Astrocyte (in vitro differentiated cells and primary cell): ENCODE measurements around the gene MLIP.

Experiments used
- EZH2 ChIP-seq: IDR thresholded peaks from 2 replicates; pipeline ENCODE4 v1.6.1; 2012; ENCODE audit warnings: mild to moderate bottlenecking, low read length, inconsistent platforms; ENCODE audit not compliant: insufficient read depth
- TF ChIP-seq, protein P1 (sequence below): IDR thresholded peaks from 2 replicates; pipeline ENCODE4 v1.5.1; 2011; ENCODE audit warnings: low read depth, mild to moderate bottlenecking, inconsistent platforms, low read length, moderate library complexity; ENCODE audit not compliant: insufficient read depth

DNA sequence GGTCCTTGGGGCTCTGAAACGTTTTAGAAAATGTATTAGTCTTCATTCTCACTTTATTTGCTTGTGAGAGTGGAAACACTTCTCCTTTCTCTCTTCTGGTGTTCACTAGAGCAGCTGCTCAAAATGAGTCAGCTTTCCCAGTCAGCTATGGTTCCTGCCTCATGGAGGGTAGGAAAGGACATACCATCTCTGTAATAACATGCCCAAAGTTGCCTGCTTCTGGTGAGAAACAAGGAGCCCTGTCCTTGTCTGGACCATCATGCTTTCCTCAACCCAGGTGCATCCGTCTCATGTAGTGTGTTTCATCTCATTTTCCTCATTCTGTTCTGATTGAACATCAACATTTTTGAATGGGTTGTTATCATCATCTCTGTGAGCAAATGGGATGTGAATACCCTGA lies 179.9 kb downstream of the MLIP start:
- TF ChIP-seq, protein P1, sequence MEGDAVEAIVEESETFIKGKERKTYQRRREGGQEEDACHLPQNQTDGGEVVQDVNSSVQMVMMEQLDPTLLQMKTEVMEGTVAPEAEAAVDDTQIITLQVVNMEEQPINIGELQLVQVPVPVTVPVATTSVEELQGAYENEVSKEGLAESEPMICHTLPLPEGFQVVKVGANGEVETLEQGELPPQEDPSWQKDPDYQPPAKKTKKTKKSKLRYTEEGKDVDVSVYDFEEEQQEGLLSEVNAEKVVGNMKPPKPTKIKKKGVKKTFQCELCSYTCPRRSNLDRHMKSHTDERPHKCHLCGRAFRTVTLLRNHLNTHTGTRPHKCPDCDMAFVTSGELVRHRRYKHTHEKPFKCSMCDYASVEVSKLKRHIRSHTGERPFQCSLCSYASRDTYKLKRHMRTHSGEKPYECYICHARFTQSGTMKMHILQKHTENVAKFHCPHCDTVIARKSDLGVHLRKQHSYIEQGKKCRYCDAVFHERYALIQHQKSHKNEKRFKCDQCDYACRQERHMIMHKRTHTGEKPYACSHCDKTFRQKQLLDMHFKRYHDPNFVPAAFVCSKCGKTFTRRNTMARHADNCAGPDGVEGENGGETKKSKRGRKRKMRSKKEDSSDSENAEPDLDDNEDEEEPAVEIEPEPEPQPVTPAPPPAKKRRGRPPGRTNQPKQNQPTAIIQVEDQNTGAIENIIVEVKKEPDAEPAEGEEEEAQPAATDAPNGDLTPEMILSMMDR: no peak
- no peak for TF ChIP-seq EZH2
